ENCODE data around the gene ATP6AP1. TPM values are rescaled to one million over a fixed set of nuclear protein-coding genes. Genes with fewer than 3 reads are reported as not detected.

The ATP6AP1 gene
- total RNA-seq, 2 experiments from 2014 or later: 21.3 to 22.5 TPM

DNA sequence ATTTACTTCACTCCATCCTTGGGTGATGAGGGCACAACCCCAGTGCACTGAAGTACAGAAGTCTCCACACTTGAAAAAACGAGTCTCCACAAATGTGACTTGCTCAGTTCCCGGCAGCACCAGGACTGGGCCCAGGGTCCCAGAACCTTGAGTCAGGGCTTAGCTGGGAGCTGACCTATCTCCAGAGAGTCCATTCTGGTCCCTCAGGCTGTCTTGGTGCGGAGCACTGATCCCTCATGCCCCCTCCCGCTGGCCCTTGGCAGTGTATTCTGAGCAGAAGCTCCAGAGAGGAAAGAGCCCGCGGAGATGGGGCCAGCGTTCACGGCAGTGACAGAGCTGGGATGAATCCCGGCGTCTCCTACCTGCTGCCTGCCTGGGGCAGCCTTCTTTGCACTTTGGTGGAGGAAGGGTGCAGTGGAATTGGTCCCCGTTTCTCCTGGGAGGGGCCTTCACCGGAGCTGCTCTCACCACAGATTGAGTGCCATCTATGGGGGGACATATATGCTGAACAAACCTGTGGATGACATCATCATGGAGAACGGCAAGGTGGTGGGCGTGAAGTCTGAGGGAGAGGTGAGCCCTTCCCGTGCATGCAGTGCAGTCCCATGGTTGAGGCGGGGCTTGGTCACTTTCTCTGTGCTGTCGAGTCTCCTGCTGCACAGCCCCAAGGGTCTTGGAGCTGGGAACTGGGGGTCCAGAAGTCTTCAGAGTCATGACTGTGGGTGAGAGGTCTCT is 12.3 kb downstream of the ATP6AP1 start:
- CTCF ChIA-PET: interaction anchor here (1.2 kb wide), 1 partner anchor 50 kb away, joined by 3 read pairs; the partner anchor contains the start of gene SLC10A3
- H3K4me1 Mint-ChIP-seq (ENCODE audit: low read depth): peaks cover 34% of the 10 kb centered on the region
- H3K36me3 Mint-ChIP-seq (ENCODE audit: low read depth): peaks cover 17% of the 10 kb centered on the region
- ATAC-seq (no peak), DNase-seq (no peak)
- peak overlapping the region; percentile 30 for H3K27ac Mint-ChIP-seq
- H3K27me3 Mint-ChIP-seq: no peaks in the 10 kb centered on the region
- H3K4me3 Mint-ChIP-seq: no peak overlapping the region
- POLR2A ChIA-PET: interaction anchor here (0.8 to 1.0 kb wide), 2 partner anchors 45 to 468 kb away, joined by 3 to 5 read pairs; partner anchors contain the start of genes HCFC1, TMEM187 and UBL4A
- H3K9me3 Mint-ChIP-seq: no peaks in the 10 kb centered on the region
- TF ChIP-seq, protein P1, sequence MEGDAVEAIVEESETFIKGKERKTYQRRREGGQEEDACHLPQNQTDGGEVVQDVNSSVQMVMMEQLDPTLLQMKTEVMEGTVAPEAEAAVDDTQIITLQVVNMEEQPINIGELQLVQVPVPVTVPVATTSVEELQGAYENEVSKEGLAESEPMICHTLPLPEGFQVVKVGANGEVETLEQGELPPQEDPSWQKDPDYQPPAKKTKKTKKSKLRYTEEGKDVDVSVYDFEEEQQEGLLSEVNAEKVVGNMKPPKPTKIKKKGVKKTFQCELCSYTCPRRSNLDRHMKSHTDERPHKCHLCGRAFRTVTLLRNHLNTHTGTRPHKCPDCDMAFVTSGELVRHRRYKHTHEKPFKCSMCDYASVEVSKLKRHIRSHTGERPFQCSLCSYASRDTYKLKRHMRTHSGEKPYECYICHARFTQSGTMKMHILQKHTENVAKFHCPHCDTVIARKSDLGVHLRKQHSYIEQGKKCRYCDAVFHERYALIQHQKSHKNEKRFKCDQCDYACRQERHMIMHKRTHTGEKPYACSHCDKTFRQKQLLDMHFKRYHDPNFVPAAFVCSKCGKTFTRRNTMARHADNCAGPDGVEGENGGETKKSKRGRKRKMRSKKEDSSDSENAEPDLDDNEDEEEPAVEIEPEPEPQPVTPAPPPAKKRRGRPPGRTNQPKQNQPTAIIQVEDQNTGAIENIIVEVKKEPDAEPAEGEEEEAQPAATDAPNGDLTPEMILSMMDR (IDR thresholded peaks at IDR 0.05): no peak
- intact Hi-C loops (cut with micrococcal nuclease): no loop called here

- H3K4me1 Mint-ChIP-seq (ENCODE audit: low read depth): peaks cover 32% of the 10 kb centered on the region
- no peaks in the 10 kb centered on the region for H3K9me3 Mint-ChIP-seq
- H3K27me3 Mint-ChIP-seq: no peaks in the 10 kb centered on the region
- DNase-seq (no peak), ATAC-seq (no peak)
- POLR2A ChIA-PET: interaction anchor here (0.8 kb wide), 1 partner anchor 44 kb away, joined by 5 read pairs; the partner anchor contains the start of gene UBL4A
- TF ChIP-seq, protein P1 (IDR thresholded peaks at IDR 0.05): no peak
- H3K4me3 Mint-ChIP-seq: no peak overlapping the region
- CTCF ChIA-PET: interaction anchor here (1.2 kb wide), 1 partner anchor 49 kb away, joined by 3 read pairs; the partner anchor contains the start of gene SLC10A3
- peaks cover 10% of the 10 kb centered on the region for H3K36me3 Mint-ChIP-seq (ENCODE audit: low read depth)
- intact Hi-C loops (cut with micrococcal nuclease): no loop called here
- H3K27ac Mint-ChIP-seq: no peak overlapping the region
Observed at GRCh38 chrX:154441564-154441963, 13.1 kb downstream of the ATP6AP1 start.

GRCh38 chrX:154441984-154442707 is 13.7 kb downstream of the ATP6AP1 start:
- TF ChIP-seq, protein P1 (IDR thresholded peaks at IDR 0.05): no peak
- CTCF ChIA-PET: interaction anchor here (1.2 kb wide), 1 partner anchor 48 kb away, joined by 3 read pairs; the partner anchor contains the start of gene SLC10A3

GRCh38 chrX:154443479-154443910 is 15.0 kb downstream of the ATP6AP1 start:
- intact Hi-C loops (cut with micrococcal nuclease): no loop called here
- TF ChIP-seq, protein P1 (IDR thresholded peaks at IDR 0.05): no peak
- CTCF ChIA-PET: interaction anchor here (1.0 kb wide), 1 partner anchor 84 kb away, joined by 3 read pairs; no protein-coding TSS in a partner anchor
- H3K9me3 Mint-ChIP-seq: no peaks in the 10 kb centered on the region
- no peak for DNase-seq
- H3K4me1 Mint-ChIP-seq (ENCODE audit: low read depth): peaks cover 31% of the 10 kb centered on the region
- peak; percentile 16 for ATAC-seq
- peak overlapping the region; percentile 69 for H3K4me3 Mint-ChIP-seq
- H3K36me3 Mint-ChIP-seq (ENCODE audit: low read depth): peaks cover 10% of the 10 kb centered on the region
- POLR2A ChIA-PET: no interaction called here
- peak overlapping the region; percentile 67 for H3K27ac Mint-ChIP-seq
- H3K27me3 Mint-ChIP-seq: no peaks in the 10 kb centered on the region

More at GRCh38 chrX:154441984-154442707, 13.7 kb downstream of the ATP6AP1 start:
- no peak overlapping the region for H3K4me3 Mint-ChIP-seq
- no peaks in the 10 kb centered on the region for H3K9me3 Mint-ChIP-seq
- no peak for ATAC-seq
- DNase-seq: no peak
- no peak overlapping the region for H3K27ac Mint-ChIP-seq
- peaks cover 10% of the 10 kb centered on the region for H3K36me3 Mint-ChIP-seq (ENCODE audit: low read depth)
- no peaks in the 10 kb centered on the region for H3K27me3 Mint-ChIP-seq
- POLR2A ChIA-PET: interaction anchor here (0.8 to 1.0 kb wide), 2 partner anchors 44 to 100 kb away, joined by 5 read pairs; partner anchors contain the start of gene UBL4A
- H3K4me1 Mint-ChIP-seq (ENCODE audit: low read depth): peaks cover 35% of the 10 kb centered on the region
- intact Hi-C loops (cut with micrococcal nuclease): no loop called here
